KBM-7 (cell line): ENCODE measurements around the gene UBE2Q2.

Experiments used
- DNase-seq: peaks from one replicate; pipeline ENCODE4 v3.0.0-alpha.2; 2015
- in situ Hi-C: fragments of 300-500 bp; cut with MboI; formaldehyde crosslinking; loops from 2 replicates; pipeline ENCODE4 v1.14.3; 2020; ENCODE audit warnings: low sequenced_read_pairs, low pct_unique_long_range_greater_than_20kb, mixed read lengths

The UBE2Q2 gene

DNA sequence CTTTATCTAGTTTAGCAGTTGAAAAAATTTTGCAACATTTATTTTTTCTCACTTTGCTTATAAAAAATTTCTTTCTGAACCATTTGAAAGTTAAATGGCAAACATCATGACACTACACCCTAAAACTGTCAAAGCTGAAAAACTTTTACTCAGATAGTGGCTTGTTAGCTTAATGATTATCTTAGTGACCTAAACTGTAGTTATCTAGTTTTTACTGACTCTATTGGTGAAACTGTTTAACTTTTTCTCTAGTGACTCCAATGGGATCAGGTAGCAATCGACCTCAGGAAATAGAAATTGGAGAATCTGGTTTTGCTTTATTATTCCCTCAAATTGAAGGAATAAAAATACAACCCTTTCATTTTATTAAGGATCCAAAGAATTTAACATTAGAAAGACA, 73.7 kb downstream of the UBE2Q2 start:
- no peak for DNase-seq
- in situ Hi-C loops: no loop called here

DNA sequence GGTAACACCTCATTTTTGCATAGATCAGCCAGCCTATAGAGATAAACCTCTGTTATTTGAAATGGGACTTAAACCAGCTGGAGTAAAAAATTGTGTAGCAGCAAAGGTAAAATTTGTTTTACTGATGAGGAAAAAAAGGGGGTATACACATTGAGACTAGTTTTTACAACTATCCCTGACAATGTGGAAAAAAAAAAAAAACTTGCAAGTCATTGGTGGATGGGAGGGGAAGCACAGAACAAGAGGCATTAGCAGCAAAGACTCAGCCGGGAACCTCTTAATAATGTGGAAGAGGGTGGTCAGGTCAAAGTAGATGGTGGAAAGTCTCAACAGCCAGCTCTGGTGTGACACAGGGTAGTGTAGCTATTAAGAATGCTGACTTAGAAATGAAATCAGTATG, 74.9 kb downstream of the UBE2Q2 start:
- in situ Hi-C loops: no loop called here
- no peak for DNase-seq

DNA sequence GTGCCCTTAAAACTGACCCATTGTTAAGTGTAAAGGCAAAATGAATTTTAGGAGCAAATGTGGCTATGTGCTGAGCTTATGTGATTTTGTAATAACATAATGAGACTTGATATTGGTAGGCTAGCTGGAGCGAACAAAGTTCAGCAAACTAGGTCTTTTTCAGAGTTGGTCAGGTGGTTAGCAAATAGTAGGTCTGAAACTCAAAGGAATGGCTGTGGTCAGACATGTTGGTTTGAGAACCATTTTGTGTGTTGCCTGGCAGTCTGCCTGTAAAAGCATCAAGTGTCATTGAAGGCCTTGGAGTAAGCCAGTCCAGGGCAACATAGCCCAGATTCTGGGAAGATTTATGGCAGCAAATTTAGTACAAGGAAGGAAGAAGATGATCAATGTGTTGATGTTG, 76.8 kb downstream of the UBE2Q2 start:
- in situ Hi-C loops: loop anchor here (10.0 kb wide), 1 partner anchor 195 kb away; a partner anchor contains a TSS
- no peak for DNase-seq

DNA sequence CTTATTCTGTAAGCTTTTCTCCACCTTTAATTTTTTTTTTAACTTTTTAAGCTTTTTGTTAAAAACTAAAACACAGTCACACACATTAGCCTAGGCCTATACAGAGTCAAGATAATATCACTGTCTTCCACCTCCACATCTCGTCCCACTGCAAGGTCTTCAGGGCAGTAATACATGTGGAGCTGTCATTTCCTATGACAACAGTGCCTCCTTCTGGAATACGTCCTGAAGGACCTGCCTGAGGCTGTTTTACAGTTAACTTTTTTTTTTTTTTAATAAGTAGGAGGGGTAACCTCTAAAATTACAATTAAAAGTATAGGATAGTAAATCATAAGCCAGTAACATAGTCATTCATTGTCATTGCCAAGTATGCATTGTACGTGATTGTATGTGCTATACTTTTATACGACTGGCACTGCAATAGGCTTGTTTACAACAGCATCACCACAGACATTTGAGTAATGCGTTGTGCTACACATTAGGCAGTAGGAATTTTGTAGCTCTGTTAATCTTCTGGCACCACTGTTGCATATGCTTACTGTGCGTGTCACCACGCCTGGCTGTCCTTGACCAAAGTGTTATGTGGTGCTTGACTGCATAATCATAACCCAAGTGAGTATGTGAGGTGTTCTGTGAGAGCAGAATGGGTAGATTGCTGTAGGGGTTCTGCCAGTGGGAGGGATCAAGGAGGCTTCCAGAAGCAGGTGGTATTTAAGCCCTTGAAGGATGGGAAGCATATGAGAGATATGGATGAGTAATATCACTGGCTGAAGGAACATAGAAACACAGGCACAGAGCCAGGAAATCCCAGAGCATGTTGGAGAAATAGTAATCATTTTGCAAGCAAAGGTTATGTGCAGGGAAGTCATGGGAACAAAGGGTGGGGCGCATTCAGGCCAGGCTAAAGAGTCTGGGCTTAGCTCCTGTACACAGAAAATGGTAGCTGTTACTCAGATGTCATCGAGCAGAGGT, 78.8 kb downstream of the UBE2Q2 start:
- in situ Hi-C loops: loop anchor here (10.0 kb wide), 1 partner anchor 197 kb away; a partner anchor contains a TSS
- peak; percentile 86 for DNase-seq

DNA sequence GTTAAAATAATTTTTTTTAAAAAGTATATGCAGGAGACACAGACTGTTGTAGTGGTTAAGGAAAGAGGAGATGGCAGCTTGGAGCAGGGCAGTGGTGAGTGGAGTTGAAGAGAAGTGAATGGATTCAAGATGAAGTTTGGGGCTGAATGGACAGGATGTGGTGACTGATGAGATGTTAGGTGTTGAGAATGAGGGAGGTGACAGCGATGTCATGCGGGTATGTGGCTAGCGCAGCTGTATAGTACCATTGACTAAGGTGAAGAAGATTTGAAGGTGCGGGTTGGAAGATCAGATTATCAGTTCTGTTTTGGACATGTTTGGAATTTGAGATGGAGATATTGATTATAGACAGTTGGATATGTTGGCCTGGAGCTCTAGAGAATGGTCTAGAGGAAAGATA, 80.5 kb downstream of the UBE2Q2 start:
- DNase-seq: no peak
- in situ Hi-C loops: loop anchor here (10.0 kb wide), 1 partner anchor 199 kb away; a partner anchor contains a TSS

DNA sequence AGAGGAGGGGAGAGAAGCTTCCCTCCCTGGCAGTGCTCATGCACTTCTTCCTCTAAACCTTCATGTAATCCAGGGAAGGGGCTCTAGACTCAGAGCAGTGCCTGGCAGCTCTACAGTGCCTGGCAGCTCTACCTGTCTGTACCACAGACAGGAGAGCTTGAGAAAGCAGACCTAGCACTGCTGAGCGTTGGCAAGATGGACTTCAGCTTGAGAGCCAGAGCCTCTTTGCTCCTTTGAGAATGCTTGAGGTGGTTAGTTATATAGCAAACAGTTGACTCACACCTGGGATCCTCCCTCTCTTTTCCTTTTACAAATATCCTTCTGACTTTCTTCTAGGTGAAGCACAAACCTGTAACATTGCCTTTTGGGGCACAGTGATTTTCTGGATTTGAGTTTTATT, 81.3 kb downstream of the UBE2Q2 start:
- no peak for DNase-seq
- in situ Hi-C loops: loop anchor here (10.0 kb wide), 1 partner anchor 200 kb away; a partner anchor contains a TSS

DNA sequence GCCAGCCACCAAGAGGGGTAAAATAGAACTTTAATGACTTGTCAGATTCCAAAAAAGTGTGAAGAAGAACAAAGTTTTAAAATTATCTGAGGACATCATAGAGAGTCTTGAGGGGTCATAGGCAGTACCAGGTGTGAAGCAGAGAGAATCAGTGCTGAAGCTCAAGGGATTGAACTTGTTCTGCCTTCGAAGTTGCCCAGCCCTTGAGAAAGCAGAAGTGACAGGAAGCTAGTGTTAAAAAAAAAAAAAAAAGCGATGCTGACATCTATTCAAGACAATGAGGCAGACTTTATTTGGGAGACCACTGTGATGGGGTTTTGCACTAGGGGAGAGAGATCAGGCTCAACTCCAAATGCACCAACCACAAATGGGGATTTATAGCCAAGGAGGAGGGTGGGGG, 82.2 kb downstream of the UBE2Q2 start:
- in situ Hi-C loops: loop anchor here (10.0 kb wide), 1 partner anchor 201 kb away; a partner anchor contains a TSS
- DNase-seq: peak; percentile 70

DNA sequence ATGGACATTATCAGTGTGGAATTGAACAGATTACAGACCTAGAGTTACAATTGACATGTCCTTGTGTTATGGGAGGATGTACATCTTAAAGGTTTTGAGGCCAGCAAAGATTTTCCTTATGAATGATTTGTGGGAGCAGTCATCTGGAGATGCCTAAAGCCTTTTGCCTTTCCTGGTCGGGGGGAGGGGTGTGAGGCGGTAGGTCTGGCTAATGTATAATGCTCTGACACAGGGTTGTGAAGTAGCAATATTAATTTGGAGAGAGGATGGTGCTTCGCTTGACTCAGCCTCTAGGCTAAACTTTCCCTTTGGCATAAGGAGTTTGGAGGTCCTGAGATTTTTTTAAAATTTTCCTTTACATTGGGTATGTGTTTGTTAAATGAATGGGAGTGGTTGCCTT, 83.7 kb downstream of the UBE2Q2 start:
- in situ Hi-C loops: loop anchor here (10.0 kb wide), 1 partner anchor 202 kb away; a partner anchor contains a TSS
- DNase-seq: no peak

DNA sequence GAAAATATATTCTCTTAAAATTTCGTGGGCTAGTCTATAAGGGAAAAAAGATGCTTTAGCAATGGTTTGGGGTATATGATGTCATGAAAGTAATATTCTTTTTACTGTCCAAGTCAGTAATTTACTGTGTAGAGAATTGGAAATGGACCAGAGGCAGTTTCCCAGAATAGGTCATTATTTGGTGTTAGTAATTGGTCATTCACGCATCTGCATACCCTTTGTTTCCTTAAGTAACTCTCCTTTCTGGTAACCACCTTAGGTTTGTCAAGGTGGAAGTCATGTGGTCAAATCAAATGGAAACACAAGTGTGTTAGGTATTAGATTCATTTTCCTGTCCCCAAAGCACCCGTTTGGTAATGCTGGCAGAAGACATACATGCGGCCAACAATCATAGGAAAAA, 84.4 kb downstream of the UBE2Q2 start:
- no peak for DNase-seq
- in situ Hi-C loops: loop anchor here (10.0 kb wide), 1 partner anchor 203 kb away; a partner anchor contains a TSS

DNA sequence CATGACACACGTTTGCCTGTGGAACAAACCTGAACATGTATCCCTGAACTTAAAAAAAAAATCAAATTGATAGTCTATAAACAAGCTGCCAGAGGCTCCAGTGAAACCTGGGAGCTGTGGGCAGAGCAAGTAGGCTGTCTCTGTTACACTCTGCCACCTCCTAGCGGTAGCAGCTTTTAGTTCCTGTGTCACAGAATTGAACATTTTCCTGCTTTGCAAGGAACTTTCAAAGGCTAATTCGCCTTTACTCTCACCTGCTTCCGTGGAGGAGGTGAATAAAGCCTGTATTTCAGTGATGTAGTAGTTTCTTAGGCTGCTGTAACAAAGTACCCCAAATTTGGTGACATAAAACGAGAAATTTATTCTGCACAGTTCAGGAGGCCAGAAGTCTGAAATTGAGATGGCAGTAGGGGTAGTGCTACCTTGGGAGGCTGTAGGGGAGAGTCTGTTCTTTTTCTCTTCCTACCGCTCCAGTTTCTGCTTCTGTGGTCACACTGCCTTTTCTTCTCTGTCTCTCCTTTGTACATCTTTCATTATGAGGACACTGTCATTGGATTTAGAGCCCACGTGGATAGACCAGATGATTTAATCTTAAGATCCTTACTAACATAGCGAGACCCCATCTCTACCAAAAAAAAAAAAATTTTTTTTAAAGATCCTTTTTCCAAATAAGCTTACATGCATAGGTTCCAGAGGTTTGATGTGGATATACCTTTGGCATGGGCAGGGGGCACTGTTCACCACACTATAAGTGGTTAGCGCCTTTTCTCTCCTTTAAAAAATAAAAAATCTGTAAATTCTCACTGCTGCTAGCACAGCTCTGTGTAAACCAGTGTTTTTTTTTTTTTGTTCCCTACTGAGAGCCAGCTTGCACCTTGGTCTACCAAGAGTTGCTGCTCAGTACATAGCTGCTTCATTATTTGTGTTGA, 85.7 kb downstream of the UBE2Q2 start:
- in situ Hi-C loops: loop anchor here (10.0 kb wide), 1 partner anchor 204 kb away; a partner anchor contains a TSS
- DNase-seq: peak; percentile 68

DNA sequence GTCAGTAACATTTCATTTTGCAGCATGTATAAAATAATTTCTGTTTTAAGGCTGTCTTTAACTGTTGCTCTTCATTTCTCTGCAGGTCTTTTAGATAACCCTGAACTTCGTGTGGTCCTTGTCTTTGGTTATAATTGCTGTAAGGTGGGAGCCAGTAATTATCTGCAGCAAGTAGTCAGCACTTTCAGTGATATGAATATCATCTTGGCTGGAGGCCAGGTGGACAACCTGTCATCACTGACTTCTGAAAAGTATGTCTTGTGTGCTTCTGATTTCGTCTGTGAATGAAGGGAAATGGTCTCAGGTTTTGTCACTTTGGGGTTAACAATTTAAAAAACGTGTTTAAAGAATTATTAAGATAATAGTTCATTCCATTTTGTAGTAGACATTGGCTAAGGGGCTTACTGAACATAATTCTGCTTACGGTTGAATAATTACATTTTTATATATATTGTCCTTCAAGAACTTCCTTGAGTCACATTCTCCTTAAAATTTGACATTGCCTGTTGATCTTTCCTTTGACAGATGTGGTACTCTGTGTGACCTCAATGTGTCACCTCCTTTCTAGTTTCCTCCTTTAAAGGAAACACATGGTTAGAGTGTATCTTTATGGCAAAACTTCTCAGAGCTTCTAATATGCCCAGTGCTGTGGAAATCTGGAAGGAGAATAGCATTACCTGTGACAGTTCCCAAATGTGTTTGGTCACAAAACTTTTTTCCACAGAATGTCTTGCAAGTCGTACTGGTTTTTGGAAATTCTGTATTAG, 86.7 kb downstream of the UBE2Q2 start:
- no peak for DNase-seq
- in situ Hi-C loops: loop anchor here (10.0 kb wide), 1 partner anchor 205 kb away; a partner anchor contains a TSS

DNA sequence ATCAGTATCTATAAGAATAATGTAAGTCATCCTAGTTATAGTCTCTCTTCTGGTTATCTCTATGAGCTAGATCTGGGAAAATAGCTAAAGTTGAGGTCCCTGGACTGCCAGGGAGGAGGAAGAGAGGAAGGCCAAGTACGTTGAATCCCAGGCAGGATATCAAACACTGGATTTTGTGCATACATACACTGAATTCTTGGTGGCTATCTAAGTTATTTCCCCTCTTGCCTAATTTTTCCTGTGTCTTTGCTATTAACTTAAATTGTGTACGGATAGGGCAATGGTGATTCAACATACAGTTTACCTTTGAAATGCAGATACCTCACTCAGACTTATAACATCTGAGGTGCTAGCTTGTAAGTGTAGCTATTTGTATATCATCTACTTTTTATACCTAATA, 87.6 kb downstream of the UBE2Q2 start:
- in situ Hi-C loops: no loop called here
- DNase-seq: no peak

DNA sequence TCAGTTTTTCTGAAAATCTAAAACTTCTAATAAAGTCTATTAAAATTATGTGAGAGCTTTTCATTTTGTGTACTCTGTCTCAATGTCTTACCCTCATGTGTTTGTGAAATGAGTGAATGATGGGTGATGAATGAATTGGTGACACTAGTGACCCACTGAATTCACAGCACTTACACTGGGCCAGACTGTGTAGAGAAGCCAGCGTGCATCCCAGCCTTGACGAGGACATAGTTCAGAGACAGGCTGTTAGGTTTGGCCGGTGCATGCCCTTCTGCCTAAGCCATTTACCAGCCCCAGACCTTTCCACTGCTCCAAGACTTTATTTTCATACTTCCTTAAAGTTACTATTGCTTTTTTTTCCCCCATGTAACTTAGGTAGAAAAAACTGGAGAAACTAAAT, 99.2 kb downstream of the UBE2Q2 start:
- in situ Hi-C loops: no loop called here
- DNase-seq: no peak

DNA sequence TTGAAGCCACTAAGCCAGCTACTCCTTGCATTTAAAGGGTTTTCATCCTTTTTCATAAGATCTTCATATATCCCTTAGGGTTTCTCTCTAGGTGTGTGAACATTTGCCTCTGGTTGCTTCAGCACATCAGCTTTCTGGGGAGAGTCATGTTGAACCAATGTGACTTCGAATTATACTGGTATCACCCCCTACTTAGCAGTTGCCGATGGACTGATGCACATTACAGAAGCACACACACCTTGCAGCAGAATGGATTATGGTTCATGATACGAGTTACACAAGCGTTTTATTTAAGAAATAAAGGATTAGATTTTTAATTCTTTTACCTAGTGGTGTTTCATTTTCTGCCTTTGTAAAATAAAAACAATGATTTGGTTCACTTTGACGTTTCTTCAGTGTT, 100.0 kb downstream of the UBE2Q2 start:
- in situ Hi-C loops: no loop called here
- DNase-seq: no peak

DNA sequence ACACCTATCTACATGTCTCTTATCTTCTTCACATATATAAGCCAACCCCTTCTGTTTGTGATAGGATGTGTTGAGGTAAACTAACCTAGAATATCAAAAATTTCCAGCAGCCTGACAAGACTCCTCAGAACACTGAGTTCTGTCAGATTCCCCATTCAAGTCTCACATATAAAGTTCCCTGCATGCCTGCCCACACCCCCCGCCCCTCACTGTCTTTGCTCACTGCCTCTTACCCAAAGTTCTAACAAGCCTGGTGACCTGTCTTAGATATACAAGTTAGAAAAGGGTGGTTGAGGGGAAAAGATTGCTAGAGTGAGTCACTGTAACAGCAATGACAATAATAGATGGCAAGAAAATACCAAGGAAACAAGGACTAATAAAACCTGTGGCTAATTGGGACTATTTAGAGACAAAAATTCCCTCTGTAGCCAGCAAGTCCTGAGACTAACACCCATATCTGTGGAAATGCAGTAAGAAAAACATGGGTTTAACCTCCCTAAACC, 100.5 kb downstream of the UBE2Q2 start:
- no peak for DNase-seq
- in situ Hi-C loops: no loop called here

DNA sequence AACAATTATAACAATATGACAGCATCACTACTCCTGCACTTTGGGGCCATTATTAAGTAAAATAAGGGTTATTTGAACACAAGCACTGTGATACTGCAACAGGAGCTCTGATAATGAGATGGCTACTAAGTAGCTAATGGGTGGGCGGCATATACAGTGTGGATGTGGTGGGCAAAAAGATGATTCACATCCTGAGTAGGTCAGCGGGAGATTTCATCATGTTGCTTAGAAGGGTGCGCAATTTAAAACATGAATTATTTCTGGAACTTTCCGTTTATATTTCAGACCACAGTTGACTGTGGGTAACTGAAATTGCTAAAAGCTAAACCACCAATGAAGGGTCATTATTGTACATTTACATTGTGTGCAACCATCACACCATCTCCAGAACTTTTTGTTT, 102.7 kb downstream of the UBE2Q2 start:
- in situ Hi-C loops: no loop called here
- DNase-seq: peak; percentile 37

DNA sequence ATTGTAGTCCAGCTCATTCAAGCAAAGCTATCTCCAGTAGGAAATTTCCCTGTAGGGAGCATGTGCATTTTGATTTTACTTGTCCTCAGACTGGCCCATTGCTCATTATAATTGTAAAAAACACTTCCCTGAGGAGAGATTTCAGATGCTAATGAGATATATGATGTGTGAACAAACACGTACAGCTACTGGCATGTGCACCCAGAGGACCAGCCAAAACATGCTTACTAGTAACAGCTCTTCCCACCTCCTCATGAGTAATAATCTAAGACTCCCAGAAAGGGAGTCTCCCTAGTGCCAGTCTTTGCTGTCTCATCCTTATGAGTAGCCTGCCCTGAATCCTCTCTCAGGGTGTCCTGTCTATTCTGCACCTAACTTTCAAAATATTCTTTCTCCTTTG, 103.8 kb downstream of the UBE2Q2 start:
- in situ Hi-C loops: no loop called here
- no peak for DNase-seq

DNA sequence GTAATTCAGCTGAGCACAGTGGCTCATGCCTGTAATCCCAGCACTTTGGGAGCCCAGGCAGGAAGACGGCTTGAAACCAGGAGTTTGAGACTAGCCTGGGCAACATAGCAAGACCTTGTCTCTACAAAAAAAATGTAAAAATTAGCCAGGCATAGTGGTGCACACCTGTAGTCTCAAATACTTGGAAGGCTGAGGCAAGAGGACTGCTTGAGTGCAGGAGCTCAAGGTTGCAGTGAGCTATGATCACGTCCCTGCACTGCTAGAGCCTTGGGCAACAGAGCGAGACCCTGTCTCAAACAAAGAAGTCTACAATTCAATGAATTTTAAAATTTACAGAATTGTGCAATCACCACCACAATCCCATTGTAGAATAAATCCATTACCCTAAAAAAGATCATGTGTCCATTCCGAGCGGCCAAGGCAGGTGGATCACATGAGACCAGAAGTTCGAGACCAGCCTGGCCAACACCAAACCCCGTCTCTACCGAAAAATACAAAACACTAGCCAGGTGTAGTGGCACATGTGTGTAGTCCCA, 105.6 kb downstream of the UBE2Q2 start:
- in situ Hi-C loops: no loop called here
- DNase-seq: no peak
